ENCODE measurements around the gene ESYT1.

- TF ChIP-seq CTCF (IDR thresholded peaks at IDR 0.05; ENCODE audit: poor library complexity, severe bottlenecking) = no peak
- TF ChIP-seq MXI1 (conservative IDR thresholded peaks at IDR 0.05; ENCODE audit: poor library complexity, severe bottlenecking) = no peak
- no peak for TF ChIP-seq EP300 (conservative IDR thresholded peaks at IDR 0.05; ENCODE audit: poor library complexity, severe bottlenecking)
- no peak for TF ChIP-seq REST (IDR thresholded peaks at IDR 0.05; ENCODE audit: borderline replicate concordance)
- no peak for TF ChIP-seq TAF1 (IDR thresholded peaks at IDR 0.05; ENCODE audit: low read depth)
- TF ChIP-seq RAD21 (conservative IDR thresholded peaks at IDR 0.05) = no peak
Observed at GRCh38 chr12:56118688-56119357, 9.2 kb upstream of the ESYT1 start.
